B cell (primary cell): Measurements from ENCODE around the gene AFAP1L1.

ENCODE experiments used
- CTCF ChIP-seq: fragments of 200-600 bp; IDR thresholded peaks from one replicate; pipeline ENCODE4 v1.8.0; 2022; ENCODE audit warnings: antibody characterized with exemption, mild to moderate bottlenecking
- EZH2 ChIP-seq: IDR thresholded peaks from 2 replicates; pipeline ENCODE4 v1.6.1; 2012; ENCODE audit warnings: borderline replicate concordance, low read depth, mild to moderate bottlenecking, moderate library complexity, low read length; ENCODE audit not compliant: insufficient read depth, poor library complexity, severe bottlenecking

GRCh38 chr5:149309354-149309753 lies 37.7 kb downstream of the AFAP1L1 start:
- TF ChIP-seq CTCF = no peak
- no peak for TF ChIP-seq EZH2
